Suppressor macrophage treated with lipopolysaccharide for 4 hours (primary cell): ENCODE results near the gene MPRIP.

ENCODE experiments used
- DNase-seq: peaks from one replicate; pipeline ENCODE4 v3.0.0-alpha.2; 2020

The MPRIP gene

DNA sequence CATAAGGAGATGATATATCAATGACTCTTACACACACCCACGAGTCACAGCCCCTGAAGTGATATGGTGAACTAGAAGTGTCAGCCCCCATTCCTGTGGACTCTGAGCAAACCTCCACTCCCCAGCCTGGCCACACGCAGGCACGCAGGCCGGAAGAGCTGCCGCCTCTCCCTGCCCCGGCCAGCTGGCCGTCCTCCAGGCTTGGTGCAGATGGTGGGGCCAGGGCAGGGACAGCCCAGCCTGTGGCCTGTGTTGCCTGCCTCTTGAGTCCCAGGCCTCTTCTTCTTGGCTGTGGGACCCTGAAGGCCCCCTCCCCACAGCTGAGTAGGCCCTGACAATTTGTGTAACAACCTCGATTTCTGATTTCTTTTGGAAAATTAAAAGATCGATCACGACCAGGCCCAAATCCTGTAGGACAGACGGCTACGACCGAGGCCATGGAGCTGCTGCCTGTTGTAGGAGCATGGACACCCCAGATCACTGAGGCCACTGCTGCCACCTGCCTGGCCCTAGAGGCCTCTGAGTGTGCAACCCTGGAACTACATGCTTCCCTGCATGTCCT, 10.0 kb upstream of the MPRIP start:
- no peak for DNase-seq

DNA sequence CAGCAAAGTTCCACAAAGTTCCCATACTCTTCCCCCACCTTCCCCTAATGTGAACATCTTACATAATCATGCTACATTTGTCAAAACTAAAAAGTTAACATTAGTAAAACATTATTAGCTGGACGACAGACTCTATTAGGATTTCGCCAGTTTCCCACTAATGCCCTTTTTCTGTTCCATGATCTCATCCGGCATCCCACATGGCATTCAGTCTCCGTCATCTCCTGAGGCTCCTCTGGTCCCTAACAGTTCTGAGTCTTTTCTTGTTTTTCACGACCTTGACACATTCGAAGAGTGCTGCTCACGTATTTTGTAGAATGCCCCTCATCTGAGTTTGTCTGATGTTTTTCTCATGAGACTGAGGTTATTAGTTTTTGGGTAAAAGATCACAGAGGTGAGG, 8.8 kb upstream of the MPRIP start:
- no peak for DNase-seq

- no peak for DNase-seq
Measured at GRCh38 chr17:17034026-17034425, 8.2 kb upstream of the MPRIP start.

- DNase-seq, result no peak
Measured at GRCh38 chr17:17034496-17035075, 7.7 kb upstream of the MPRIP start.

GRCh38 chr17:17035490-17035889, 6.8 kb upstream of the MPRIP start:
- DNase-seq, result no peak

- no peak for DNase-seq
Measured at GRCh38 chr17:17035920-17036523, 6.2 kb upstream of the MPRIP start.

DNA sequence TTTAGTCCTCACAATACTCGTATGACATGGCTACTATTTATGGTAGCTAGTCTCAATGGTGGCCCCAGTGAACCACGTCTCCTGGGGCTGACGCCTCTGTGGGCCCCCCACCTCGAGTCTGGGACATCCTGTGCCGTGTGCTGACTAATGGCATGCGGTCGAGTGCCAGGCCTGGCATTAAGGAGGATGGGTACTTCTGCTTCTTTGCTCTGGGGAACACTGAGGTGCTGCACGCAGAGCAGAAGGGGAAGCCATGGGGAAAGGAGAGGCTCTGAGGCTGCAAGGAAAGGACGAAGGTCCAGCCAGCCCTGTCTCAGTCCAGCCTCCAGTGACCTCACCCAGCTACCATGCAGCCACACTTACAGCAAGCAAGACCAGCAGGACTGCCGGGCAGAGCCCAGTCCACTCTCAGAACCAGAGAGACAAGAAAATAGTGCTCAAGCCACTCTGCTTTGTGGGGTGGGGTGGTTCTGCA, 5.7 kb upstream of the MPRIP start:
- peak; percentile 71 for DNase-seq

DNA sequence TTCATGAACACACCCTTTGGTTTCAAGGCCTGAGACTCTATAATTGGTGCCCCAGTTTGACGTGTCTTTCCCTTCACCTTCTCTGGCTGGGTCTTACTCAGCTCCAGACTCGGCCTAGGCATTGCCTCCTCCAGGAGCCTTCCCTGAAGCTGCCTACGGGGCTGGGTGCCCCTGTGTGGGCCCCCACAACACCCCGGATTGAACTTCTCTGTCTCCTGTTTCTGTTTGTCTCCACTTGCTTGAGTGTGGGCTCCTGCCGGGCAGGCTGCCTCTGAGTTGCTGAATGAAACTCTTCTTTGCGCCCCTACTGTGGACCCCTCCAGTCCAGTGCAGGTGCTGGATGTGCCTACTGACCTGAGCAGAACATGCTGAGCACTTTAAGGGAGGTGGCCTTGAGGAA, 2.3 kb upstream of the MPRIP start:
- no peak for DNase-seq

DNA sequence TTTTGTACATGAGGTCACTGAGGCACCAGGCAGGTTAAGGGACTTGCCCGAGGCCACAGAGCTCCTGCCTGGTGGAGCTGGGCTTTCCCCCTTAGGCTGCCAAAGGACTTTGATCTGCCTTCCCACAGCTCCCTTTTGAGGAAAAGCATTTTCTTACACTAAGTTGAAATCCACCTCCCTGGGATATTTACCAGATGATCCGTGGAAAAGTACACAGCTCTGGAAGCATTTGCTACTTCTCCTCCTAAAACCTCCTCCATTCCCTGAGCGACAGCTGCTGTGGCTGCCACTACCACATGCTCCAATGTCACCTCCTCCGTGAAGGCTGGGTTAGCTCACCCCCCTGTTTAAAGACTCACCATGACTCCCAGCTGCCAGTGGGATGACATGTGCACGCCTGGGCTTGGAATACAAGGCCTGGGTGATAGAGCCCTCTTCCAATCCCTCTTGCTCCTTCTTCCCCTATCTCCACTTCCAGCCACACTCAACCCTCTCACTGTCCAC, 1.2 kb upstream of the MPRIP start:
- DNase-seq, result no peak

- DNase-seq, result peak; percentile 94
Measured at GRCh38 chr17:17041571-17042383, 480 bp upstream of the MPRIP start.

DNA sequence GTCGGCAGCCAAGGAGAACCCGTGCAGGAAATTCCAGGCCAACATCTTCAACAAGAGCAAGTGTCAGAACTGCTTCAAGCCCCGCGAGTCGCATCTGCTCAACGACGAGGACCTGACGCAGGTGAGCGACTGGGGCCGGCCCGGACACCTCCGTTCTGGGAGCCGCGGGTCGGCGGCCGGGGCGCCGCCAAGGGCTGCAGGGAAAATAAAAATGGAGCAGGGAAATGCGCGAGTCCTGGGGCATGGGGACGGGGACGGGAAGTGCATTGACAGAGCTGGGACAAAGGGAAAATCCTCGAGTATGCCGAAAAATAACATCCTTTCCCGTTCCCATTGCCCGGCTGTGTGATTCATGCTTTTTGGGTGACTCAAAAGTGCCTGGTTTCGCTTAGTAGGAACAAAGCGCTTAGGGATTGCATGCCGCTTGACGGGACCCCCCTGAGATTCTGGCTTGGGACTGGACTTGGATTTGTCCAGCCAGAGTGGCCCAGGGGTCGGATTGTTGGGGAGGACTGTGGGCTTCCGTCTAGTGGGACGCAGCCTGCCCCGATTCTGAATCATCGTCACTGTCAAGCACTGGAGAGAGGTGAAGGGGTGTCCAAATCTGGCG, 699 bp downstream of the MPRIP start:
- peak; percentile 69 for DNase-seq

GRCh38 chr17:17043461-17044271, 1.4 kb downstream of the MPRIP start:
- no peak for DNase-seq

- DNase-seq, result peak; percentile 71
Measured at GRCh38 chr17:17044846-17045561, 2.7 kb downstream of the MPRIP start.

DNA sequence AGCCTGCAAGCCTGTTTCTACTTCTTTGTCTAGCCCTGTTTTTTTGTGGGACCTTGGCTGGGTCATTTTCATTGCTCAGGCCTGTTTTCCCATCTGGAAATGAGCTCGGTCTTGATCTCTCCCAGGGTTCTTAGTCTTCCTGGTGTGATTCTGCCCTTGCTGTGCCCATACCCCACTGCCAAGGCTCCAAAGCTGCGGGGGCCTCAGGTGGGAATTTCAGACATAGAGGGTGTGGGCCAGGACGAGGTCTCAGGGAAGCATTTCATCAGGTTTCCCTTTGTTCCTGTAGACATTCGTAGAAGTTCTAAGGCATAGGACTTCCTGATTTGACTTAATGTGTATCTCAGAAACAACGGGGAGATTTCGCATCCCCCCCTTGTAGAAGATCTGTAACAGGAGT, 5.8 kb downstream of the MPRIP start:
- DNase-seq, result no peak

- DNase-seq, result no peak
Measured at GRCh38 chr17:17050346-17051345, 8.4 kb downstream of the MPRIP start.

- no peak for DNase-seq
Measured at GRCh38 chr17:17051380-17051779, 9.1 kb downstream of the MPRIP start.

- DNase-seq, result peak; percentile 37
Measured at GRCh38 chr17:17051791-17052461, 9.7 kb downstream of the MPRIP start.

- DNase-seq, result no peak
Measured at GRCh38 chr17:17052462-17053221, 10.4 kb downstream of the MPRIP start.
